ENCODE results near the gene SKIDA1.
A peak's percentile ranks its signal among the peaks of the same experiment; 100 is the strongest.

Gene SKIDA1

DNA sequence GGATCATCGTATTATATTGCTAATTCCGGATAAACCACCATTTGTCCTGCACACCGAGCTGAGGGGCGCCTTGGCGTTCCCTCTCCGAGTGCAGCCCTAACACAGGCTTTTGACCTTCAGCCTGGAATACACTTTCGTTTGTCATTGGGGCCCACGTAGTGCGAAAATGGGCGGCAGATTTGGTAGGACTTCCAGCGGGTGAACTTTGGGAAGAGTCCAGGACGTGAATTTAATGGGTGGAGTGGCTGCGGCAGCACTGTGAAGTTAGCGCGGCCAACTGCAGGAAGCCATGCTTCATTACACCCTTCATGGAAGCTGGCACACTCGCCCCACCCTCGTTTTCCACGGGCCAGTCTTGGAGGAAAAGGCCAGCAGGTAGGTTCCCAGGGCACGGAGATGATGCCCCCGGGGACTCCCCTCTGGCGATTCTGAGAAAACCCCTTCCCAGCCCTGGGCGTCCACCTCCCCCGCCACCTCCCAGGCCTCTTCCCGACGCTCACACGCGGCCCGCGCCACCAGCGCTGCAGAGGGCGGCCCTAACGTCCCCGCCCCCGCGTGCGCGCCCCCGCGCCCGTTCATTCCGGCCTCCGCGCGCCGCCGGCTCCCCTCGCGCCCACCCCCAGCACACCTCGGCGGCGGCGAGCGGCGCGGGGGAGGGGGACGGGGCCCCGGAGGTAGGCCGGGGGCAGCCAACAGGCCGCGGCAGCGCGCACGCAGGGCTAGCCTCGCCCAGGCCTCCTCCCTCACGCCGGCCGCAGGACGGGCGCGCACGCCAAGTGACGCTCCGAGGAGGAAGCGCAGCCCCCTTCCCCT is 8.2 kb upstream of the SKIDA1 start, which contains the start of gene MLLT10 (continued):
- TF ChIP-seq, protein P1, sequence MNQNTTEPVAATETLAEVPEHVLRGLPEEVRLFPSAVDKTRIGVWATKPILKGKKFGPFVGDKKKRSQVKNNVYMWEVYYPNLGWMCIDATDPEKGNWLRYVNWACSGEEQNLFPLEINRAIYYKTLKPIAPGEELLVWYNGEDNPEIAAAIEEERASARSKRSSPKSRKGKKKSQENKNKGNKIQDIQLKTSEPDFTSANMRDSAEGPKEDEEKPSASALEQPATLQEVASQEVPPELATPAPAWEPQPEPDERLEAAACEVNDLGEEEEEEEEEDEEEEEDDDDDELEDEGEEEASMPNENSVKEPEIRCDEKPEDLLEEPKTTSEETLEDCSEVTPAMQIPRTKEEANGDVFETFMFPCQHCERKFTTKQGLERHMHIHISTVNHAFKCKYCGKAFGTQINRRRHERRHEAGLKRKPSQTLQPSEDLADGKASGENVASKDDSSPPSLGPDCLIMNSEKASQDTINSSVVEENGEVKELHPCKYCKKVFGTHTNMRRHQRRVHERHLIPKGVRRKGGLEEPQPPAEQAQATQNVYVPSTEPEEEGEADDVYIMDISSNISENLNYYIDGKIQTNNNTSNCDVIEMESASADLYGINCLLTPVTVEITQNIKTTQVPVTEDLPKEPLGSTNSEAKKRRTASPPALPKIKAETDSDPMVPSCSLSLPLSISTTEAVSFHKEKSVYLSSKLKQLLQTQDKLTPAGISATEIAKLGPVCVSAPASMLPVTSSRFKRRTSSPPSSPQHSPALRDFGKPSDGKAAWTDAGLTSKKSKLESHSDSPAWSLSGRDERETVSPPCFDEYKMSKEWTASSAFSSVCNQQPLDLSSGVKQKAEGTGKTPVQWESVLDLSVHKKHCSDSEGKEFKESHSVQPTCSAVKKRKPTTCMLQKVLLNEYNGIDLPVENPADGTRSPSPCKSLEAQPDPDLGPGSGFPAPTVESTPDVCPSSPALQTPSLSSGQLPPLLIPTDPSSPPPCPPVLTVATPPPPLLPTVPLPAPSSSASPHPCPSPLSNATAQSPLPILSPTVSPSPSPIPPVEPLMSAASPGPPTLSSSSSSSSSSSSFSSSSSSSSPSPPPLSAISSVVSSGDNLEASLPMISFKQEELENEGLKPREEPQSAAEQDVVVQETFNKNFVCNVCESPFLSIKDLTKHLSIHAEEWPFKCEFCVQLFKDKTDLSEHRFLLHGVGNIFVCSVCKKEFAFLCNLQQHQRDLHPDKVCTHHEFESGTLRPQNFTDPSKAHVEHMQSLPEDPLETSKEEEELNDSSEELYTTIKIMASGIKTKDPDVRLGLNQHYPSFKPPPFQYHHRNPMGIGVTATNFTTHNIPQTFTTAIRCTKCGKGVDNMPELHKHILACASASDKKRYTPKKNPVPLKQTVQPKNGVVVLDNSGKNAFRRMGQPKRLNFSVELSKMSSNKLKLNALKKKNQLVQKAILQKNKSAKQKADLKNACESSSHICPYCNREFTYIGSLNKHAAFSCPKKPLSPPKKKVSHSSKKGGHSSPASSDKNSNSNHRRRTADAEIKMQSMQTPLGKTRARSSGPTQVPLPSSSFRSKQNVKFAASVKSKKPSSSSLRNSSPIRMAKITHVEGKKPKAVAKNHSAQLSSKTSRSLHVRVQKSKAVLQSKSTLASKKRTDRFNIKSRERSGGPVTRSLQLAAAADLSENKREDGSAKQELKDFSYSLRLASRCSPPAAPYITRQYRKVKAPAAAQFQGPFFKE (tag by site-specific recombination; IDR thresholded peaks at IDR 0.05; ENCODE audit: borderline replicate concordance), result no peak
- peak; percentile 94 for TF ChIP-seq ZNF341 (tag by site-specific recombination; IDR thresholded peaks at IDR 0.05; ENCODE audit: low read depth)
- 0 out of 2 replicates have a peak, but pooled peaks have one; percentile 20 for TF ChIP-seq OVOL3 (tag by site-specific recombination; IDR thresholded peaks at IDR 0.05)
- TF ChIP-seq, protein P2, sequence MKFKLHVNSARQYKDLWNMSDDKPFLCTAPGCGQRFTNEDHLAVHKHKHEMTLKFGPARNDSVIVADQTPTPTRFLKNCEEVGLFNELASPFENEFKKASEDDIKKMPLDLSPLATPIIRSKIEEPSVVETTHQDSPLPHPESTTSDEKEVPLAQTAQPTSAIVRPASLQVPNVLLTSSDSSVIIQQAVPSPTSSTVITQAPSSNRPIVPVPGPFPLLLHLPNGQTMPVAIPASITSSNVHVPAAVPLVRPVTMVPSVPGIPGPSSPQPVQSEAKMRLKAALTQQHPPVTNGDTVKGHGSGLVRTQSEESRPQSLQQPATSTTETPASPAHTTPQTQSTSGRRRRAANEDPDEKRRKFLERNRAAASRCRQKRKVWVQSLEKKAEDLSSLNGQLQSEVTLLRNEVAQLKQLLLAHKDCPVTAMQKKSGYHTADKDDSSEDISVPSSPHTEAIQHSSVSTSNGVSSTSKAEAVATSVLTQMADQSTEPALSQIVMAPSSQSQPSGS (tag by site-specific recombination; IDR thresholded peaks at IDR 0.05; ENCODE audit: low read depth), result no peak
- no peak for TF ChIP-seq OSR2 (tag by site-specific recombination; IDR thresholded peaks at IDR 0.05)
- TF ChIP-seq ZNF112 (tag by site-specific recombination; IDR thresholded peaks at IDR 0.05), result no peak
- TF ChIP-seq, protein P3, sequence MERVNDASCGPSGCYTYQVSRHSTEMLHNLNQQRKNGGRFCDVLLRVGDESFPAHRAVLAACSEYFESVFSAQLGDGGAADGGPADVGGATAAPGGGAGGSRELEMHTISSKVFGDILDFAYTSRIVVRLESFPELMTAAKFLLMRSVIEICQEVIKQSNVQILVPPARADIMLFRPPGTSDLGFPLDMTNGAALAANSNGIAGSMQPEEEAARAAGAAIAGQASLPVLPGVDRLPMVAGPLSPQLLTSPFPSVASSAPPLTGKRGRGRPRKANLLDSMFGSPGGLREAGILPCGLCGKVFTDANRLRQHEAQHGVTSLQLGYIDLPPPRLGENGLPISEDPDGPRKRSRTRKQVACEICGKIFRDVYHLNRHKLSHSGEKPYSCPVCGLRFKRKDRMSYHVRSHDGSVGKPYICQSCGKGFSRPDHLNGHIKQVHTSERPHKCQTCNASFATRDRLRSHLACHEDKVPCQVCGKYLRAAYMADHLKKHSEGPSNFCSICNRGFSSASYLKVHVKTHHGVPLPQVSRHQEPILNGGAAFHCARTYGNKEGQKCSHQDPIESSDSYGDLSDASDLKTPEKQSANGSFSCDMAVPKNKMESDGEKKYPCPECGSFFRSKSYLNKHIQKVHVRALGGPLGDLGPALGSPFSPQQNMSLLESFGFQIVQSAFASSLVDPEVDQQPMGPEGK (tag by site-specific recombination; IDR thresholded peaks at IDR 0.05), result peak; percentile 74
- TF ChIP-seq ZNF202 (tag by site-specific recombination; IDR thresholded peaks at IDR 0.05; ENCODE audit: borderline replicate concordance), result no peak
- peak; percentile 38 for TF ChIP-seq SP2 (tag by site-specific recombination; IDR thresholded peaks at IDR 0.05)
- no peak; the same call in 1 of the 2 replicates for TF ChIP-seq ZEB2 (tag by site-specific recombination; IDR thresholded peaks at IDR 0.05)
- TF ChIP-seq, protein P4, sequence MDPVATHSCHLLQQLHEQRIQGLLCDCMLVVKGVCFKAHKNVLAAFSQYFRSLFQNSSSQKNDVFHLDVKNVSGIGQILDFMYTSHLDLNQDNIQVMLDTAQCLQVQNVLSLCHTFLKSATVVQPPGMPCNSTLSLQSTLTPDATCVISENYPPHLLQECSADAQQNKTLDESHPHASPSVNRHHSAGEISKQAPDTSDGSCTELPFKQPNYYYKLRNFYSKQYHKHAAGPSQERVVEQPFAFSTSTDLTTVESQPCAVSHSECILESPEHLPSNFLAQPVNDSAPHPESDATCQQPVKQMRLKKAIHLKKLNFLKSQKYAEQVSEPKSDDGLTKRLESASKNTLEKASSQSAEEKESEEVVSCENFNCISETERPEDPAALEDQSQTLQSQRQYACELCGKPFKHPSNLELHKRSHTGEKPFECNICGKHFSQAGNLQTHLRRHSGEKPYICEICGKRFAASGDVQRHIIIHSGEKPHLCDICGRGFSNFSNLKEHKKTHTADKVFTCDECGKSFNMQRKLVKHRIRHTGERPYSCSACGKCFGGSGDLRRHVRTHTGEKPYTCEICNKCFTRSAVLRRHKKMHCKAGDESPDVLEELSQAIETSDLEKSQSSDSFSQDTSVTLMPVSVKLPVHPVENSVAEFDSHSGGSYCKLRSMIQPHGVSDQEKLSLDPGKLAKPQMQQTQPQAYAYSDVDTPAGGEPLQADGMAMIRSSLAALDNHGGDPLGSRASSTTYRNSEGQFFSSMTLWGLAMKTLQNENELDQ (tag by site-specific recombination; IDR thresholded peaks at IDR 0.05; ENCODE audit: low read depth), result no peak
- TF ChIP-seq SP3 (tag by site-specific recombination; IDR thresholded peaks at IDR 0.05), result peak; percentile 70
- TF ChIP-seq ZNF560 (tag by site-specific recombination; IDR thresholded peaks at IDR 0.05; ENCODE audit: borderline replicate concordance), result no peak
- peak; percentile 19; the same call in 1 of the 2 replicates for TF ChIP-seq ZNF623 (tag by site-specific recombination; IDR thresholded peaks at IDR 0.05)
- TF ChIP-seq ZNF24 (tag by site-specific recombination; IDR thresholded peaks at IDR 0.05), result peak; percentile 70; the same call in 1 of the 2 replicates
- TF ChIP-seq TRIM28 (IDR thresholded peaks at IDR 0.05; ENCODE audit: borderline replicate concordance, low read length), result no peak
- TF ChIP-seq ZIC2 (tag by site-specific recombination; IDR thresholded peaks at IDR 0.05), result no peak; the same call in 1 of the 2 replicates
- TF ChIP-seq, protein P5, sequence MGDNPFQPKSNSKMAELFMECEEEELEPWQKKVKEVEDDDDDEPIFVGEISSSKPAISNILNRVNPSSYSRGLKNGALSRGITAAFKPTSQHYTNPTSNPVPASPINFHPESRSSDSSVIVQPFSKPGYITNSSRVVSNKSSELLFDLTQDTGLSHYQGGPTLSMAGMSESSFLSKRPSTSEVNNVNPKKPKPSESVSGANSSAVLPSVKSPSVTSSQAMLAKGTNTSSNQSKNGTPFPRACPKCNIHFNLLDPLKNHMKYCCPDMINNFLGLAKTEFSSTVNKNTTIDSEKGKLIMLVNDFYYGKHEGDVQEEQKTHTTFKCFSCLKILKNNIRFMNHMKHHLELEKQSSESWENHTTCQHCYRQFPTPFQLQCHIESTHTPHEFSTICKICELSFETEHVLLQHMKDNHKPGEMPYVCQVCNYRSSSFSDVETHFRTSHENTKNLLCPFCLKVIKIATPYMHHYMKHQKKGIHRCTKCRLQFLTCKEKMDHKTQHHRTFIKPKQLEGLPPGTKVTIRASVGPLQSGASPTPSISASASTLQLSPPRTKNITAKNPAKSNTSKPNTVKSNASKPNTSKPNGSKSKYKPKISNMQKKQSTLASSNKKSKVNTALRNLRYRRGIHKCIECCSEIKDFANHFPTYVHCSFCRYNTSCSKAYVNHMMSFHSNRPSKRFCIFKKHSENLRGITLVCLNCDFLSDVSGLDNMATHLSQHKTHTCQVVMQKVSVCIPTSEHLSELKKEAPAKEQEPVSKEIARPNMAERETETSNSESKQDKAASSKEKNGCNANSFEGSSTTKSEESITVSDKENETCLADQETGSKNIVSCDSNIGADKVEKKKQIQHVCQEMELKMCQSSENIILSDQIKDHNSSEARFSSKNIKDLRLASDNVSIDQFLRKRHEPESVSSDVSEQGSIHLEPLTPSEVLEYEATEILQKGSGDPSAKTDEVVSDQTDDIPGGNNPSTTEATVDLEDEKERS (tag by site-specific recombination; IDR thresholded peaks at IDR 0.05), result no peak
- TF ChIP-seq ZNF76 (tag by site-specific recombination; IDR thresholded peaks at IDR 0.05; ENCODE audit: borderline replicate concordance, low read depth), result peak; percentile 71; the same call in 1 of the 2 replicates
- no peak for TF ChIP-seq ZNF530 (tag by site-specific recombination; IDR thresholded peaks at IDR 0.05; ENCODE audit: low read depth)
- TF ChIP-seq ZNF629 (tag by site-specific recombination; IDR thresholded peaks at IDR 0.05), result peak; percentile 54; the same call in 1 of the 2 replicates
- no peak for TF ChIP-seq ZNF830 (tag by site-specific recombination; IDR thresholded peaks at IDR 0.05; ENCODE audit: low read depth)
